HG03520 (cell line): Measurements from ENCODE around the gene GET4.
"Not testable (repeated sequence)": the region's sequence is repeated elsewhere in the genome, so short reads cannot be mapped to it uniquely, and the experiment has no call there.

Experiments used
- ATAC-seq: cut with Tn5 transposase; IDR thresholded peaks from one replicate; pipeline ENCODE4 v1.9.1; 2021; ENCODE audit warnings: mild to moderate bottlenecking, moderate library complexity; ENCODE audit not compliant: unreplicated experiment

GET4 gene

GRCh38 chr7:845091-845490 lies 31.3 kb upstream of the GET4 start:
- no peak for ATAC-seq

DNA sequence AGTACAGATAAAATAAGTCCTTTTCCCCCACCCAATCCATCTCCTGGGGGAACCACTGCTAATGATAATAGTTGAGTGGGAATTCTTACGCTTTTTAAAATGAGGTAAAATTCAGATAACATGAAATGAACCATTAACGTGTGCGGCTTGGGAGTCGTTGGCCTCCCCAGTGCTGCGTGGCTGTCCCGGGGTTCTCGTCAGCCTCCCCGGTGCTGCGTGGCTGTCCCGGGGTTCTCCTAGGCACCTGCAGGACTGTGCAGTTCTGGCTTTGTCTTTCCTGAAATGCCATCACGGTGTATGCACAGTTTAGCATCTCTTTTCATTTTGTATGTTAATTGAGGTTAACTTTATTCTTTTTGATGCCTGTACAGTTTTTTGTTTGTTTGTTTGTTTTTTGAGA lies 30.6 kb upstream of the GET4 start:
- no peak for ATAC-seq

- ATAC-seq: not testable (repeated sequence)
These were observed 29.2 kb upstream of the GET4 start for GRCh38 chr7:846958-847650.

- ATAC-seq: not testable (repeated sequence)
These were observed 28.6 kb upstream of the GET4 start for GRCh38 chr7:847728-848127.

DNA sequence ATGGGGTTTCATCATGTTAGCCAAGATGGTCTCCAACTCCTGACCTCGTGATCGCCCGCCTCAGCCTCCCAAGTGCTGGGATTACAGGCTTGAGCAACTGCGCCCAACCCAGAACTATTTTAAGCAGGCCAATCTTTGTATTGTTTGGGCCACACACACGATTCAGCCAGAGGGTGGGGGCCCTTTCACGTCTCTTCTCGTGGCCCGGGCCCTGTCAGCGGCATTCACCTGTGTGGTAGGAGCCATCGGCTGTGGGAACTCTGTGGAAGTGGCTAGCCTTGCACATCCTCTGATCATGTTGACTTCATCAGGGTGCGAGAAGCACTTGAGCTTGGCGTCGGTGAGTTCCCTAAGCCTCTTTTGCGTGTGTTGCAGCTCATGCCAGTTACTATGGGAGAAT lies 27.2 kb upstream of the GET4 start:
- ATAC-seq: no peak

- ATAC-seq: no peak
These were observed 26.6 kb upstream of the GET4 start for GRCh38 chr7:849781-850180.

- ATAC-seq: no peak
These were observed 25.1 kb upstream of the GET4 start for GRCh38 chr7:851204-851603.

DNA sequence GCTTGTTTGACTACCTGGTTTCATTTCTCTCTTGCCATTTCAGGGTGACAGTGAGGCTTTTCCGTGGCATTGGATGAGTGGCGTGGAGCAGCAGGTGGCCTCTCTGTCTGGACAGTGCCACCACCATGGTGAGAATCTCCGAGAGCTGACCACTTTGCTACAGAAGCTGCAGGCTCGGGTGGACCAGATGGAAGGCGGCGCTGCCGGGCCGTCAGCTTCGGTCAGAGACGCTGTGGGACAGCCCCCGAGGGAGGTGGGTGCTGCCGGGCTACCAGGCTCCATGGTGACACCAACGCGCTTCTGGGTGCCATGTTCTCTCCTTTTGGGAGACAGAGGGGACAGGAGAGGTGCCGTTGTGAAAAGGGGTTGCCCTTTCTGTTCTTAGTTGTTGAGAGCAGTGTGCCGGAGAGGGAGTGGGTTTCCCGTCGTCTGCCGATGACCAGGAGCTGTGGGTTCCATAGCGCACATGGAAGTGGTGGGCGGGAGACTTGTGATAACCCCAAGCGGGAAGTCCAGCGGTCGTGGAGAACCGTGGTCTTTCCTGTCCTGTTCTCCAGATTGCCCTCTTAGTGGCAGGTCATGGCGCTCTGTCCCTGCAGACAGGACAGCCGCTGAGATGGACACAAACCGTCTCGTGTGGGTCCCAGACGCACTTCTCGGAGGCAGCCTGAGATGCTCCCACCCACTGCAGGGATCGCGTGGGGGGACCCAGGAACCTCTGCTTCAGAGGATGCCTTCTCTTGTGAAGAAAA lies 22.8 kb upstream of the GET4 start:
- ATAC-seq: no peak

DNA sequence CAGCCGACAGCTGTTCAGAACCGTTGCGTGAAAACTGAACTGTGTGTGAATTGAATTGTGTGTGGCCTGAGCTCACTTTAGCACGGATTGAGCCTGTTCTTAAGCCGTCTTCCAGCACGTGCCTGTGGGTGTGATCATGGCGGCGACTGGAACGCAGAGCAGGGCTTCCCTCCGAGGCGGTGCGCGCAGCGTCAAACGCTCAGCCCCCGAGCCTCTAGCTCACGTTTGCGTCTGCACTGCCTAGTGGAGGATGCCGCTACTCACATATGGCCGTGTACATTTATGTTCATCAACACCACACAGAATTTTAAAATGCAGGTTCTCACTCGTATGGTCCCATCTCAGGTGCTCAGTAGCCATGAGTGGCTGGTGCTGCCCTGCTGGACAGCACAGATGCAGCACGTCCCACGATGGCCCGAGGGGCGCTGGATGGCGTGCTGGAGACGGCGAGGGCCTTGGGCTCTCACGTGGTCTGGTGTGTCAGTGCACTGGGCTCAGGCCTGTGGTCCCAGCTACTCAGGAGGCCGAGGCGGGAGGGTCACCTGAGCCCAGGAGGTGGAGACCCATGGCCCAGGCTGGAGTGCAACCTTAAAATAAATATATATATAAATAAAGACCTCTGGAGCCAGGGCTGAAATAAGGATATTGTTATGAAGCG lies 22.1 kb upstream of the GET4 start:
- no peak for ATAC-seq

- no peak for ATAC-seq
These were observed 20.5 kb upstream of the GET4 start for GRCh38 chr7:855686-856369.

GRCh38 chr7:856444-857095 lies 19.8 kb upstream of the GET4 start:
- ATAC-seq: no peak

GRCh38 chr7:857661-858060 lies 18.7 kb upstream of the GET4 start:
- no peak for ATAC-seq

DNA sequence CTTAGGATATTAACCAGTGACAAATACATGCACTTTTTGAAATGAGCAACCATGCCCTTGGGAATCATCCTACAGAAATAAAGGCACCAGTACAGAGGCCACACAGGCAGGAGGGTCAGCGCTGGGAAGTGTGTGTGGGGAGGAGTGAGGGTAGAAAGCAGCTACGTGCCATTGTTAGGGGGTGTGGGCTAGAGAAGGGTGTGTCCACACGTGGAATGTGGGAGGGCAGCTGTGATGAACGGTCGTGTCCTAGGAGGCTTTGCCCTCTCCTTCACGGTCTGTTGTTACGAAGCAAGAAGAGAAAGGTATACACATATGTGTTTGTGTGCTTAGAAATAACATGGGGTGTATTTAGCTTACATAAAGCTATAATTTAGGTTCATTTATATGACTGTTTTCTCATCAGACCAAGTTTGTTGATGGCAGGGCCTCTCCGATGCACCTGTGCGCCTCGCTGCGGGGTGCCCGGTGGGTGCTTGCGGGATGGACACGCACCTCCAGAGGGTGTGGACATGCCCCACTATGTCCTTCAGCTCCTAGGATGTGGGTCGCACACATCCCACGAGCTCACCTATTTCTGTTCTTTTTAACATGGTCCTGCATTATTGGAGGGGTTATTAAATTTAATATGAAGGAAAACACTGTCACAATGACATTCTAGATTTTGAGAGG lies 16.9 kb upstream of the GET4 start:
- no peak for ATAC-seq

DNA sequence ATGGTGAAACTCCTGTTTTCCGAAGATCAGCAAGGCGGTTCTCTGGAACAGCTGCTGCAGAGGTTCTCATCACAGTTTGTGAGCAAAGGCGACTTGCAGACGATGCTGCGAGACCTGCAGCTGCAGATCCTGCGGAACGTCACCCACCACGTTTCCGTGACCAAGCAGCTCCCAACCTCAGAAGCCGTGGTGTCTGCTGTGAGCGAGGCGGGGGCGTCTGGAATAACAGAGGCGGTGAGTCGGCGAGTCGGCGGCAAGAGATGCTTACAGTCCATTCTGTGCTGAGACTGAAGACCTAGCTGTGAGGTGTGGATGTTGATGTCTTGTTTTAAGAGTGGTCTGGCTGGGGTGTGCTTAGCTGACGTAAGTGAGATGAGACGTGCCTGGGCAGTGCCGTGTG lies 16.2 kb upstream of the GET4 start:
- no peak for ATAC-seq

DNA sequence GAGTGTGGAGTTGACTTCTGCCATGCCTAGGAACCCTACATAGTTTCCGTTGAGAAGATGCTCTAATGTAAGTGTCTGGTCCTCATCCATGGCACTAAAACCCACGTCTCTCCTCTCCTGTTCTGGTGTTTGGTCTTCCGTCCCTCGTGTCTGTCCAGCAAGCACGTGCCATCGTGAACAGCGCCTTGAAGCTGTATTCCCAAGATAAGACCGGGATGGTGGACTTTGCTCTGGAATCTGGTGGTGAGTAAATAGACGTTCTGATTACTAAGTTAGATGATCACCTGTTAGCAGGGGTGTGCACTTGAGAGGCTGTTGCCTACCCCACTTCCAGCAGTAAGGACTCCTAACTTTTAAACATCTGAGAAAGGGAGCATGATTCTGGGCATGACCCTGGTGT lies 15.1 kb upstream of the GET4 start:
- no peak for ATAC-seq

GRCh38 chr7:862157-862556 lies 14.2 kb upstream of the GET4 start:
- ATAC-seq: no peak

DNA sequence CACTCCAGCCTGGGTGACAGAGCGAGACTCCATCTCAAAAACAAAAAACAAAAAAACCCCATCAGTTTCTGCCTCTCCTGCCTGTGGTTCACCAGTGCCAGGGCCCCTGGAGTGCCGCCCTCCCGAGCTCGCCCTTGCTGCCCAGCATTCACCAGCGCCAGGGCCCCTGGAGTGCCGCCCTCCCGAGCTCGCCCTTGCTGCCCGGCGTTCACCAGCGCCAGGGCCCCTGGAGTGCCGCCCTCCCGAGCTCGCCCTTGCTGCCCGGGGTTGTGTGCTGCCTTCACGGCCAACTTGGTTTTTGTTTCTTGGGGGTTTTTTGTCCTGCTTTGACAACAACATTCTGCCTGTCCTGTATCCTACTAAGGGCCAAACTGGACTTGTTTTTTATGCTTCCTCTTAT lies 13.2 kb upstream of the GET4 start:
- no peak for ATAC-seq

GRCh38 chr7:865921-866320 lies 10.4 kb upstream of the GET4 start:
- ATAC-seq: no peak

DNA sequence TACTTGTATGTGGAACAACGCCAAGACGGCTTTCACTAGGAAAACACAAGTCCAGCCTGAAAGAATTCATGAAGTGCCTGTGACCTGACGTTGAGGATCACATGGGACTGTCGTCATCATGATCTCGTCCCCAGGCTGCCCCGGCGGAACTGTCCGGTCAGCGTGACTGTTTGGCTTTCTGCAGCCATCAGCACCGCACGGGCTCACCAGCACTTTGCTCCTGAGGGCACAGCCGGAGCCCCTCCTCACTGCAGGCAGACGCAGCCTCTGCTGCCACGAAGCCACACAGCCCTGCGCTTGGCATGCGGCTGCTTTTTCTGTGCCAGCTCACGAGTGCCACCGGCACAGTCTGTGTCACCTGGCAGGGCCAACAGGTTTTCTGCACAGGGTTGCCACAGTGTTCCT lies 9.4 kb upstream of the GET4 start:
- ATAC-seq: no peak

GRCh38 chr7:867406-868188 lies 8.8 kb upstream of the GET4 start:
- no peak for ATAC-seq
